SIG-M5 (cell line): ENCODE measurements around the gene TCERG1L.
"Not testable (repeated sequence)": the region's sequence is repeated elsewhere in the genome, so short reads cannot be mapped to it uniquely, and the experiment has no call there.

ENCODE experiments used
- DNase-seq: peaks from one replicate; lab custom pipeline; 2025; lab: John Stamatoyannopoulos, UW

Gene TCERG1L

DNA sequence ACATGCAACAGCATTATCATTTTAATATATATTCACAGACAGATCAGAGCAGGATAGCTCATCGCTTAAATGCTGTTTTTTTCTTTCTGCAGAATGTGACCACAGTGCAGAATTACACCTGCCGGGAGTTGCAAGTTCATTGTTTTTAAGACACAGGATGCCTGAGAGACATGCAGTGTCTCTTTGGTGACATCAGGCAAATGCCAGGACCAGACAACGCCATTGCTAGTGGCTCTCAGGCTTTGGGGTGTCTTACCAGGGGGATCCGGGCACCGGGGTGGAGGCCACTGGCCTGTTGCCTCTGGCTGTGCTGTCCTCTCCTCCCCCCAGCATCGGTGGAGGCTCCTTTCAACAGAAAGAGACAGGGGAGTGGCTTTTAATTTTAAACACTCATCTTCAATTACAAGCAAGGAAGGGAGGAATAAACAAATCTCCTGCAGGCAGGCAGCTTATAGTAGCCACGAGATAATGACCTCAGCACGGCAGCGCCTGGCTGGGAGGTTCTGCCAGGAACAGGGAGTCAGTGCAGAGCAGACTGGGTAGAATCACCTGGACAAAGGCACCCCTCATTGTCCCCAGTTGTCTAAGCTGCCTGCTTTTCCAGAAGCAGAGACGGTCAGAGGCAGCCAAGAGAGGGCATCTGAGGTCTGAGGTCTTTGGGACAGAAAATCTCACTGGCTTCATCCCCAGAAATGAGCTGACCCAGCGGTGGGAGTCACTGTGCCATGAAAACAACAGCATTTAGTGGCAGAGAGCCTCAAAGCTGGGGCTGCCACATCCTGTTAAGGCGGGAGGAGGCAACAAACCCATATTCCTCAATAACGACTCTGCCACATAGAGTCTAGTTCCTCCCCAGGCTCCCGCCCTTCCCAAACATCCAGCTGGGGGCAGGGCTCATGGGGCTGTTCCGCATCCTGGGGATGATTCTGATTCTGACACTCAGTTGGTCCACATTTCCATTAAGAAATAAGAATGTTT is 148.4 kb downstream of the TCERG1L start:
- DNase-seq: no peak

GRCh38 chr10:131162211-131162610 is 149.3 kb downstream of the TCERG1L start:
- DNase-seq: no peak

- no peak for DNase-seq
These were observed 150.4 kb downstream of the TCERG1L start for GRCh38 chr10:131161087-131161486.

DNA sequence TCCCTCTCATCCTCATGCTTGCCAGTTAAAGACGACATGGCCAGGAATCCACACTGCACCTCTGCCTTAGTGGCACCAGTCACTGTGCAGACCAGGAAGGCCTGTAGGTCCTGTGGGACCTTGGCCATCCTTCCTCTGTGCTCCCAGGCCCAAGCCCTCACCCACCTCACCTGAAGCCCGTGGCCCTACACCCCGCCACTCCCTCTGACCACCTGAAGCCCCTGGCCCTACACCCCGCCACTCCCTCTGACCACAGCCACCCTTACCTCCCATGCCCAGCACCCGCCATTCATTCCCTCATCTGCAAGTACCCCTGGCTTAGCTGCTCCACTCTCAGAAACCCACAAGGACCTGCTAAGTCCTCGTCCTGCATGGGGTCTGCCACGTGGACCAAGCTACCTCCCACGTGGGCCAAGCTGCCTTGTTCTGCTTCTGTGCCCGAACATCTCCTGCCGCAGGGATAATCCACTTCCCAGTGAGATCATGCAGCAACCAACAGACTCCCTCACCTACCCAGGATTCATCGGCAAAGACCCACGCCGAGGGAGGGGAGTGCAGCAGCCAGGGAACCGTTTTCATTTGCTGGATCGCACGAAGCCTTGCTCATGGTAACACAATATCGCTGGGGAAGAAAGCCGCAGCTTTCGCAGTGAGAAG is 151.2 kb downstream of the TCERG1L start:
- DNase-seq: no peak

GRCh38 chr10:131159771-131160170 is 151.8 kb downstream of the TCERG1L start:
- no peak for DNase-seq

GRCh38 chr10:131158695-131159094 is 152.8 kb downstream of the TCERG1L start:
- no peak for DNase-seq

GRCh38 chr10:131157899-131158298 is 153.6 kb downstream of the TCERG1L start:
- DNase-seq: no peak

GRCh38 chr10:131155876-131156230 is 155.7 kb downstream of the TCERG1L start:
- no peak for DNase-seq

- DNase-seq: no peak
These were observed 156.2 kb downstream of the TCERG1L start for GRCh38 chr10:131155218-131155875.

DNA sequence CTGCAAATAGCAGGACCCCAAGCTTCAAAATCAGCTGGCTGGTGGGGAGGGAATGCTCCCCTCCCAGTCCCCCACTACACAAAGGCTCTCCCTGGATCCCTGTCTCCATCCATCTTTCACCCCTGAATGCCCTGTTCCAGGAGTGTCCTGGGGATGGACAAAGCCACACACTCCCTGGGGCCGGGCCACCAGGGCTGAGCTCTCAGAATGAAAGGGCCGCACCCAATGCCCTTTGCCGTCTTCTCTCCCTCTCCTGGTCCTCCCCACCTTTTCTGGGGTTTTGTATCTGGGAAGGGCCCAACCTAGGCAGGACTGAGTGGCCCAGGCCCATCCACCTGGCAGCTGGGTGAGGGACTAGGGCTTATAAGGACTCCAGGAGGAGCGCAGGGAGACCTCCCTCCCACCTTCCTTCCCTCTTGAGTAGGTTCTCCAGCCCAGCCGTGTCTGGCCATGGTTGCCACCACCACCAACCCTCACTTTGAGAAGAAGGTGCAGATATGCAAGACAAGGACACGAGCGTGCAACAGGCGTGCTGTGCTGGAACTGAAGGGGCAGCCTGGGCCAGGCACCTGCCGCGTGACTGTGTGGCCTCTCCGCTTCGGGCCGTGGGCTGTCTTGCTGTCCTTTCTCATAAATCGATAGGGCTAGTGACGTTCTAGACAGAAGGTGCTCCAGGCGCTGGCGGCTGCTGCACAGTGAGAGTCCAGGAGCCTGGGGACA is 157.1 kb downstream of the TCERG1L start:
- no peak for DNase-seq

GRCh38 chr10:131152456-131152855 is 159.1 kb downstream of the TCERG1L start:
- not testable (repeated sequence) for DNase-seq

GRCh38 chr10:131150126-131150525 is 161.4 kb downstream of the TCERG1L start:
- no peak for DNase-seq

- DNase-seq: no peak
These were observed 161.9 kb downstream of the TCERG1L start for GRCh38 chr10:131149586-131149985.

- DNase-seq: no peak
These were observed 162.4 kb downstream of the TCERG1L start for GRCh38 chr10:131149111-131149510.

DNA sequence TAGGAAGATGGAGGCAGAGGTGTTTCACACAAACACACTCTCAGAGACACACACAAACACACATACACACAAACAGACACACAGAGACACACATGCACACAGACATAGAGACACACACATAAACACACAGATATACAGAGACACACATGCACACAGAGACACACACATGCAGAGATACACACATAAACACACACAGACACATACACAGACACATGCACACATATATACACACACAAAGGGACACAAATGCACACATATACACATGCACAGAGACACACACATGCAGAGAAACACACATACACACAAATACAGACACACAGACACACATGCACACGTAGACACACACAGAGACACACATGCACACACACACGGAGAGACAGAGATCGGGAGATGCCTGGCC is 163.3 kb downstream of the TCERG1L start:
- DNase-seq: no peak

DNA sequence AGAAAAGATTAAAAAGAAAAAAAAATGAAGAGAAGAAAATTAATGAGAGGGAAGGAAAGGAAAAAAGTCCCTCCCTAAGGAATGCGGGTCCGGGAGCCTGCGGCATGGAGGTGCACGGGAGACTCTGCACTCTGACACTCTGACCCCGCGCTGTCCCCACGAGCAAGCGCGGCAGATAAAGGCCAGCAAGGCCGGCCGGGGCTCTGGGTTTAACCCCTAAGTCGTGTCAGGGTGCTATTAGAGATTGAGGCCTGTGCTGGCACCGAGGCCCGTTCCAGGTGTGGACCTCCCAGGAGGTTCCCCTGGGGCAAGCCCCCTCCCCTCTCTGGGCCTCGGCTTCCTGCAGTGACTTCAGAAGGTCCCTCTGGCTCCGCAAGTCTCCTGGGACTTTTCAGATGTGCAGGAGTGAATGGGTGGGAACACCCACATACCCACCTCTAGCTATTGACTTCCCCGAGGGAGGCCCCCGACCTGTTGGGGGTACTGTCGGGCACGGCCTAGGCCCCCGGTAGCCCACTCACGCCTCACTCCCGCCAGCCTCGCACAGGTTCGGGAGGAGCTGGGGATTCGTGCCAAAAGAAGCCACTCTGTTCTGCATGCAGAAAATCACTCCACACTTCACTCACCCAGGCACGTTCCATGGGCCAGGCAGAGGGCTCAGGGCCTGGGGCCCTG is 164.1 kb downstream of the TCERG1L start:
- DNase-seq: no peak

GRCh38 chr10:131146790-131147189 is 164.7 kb downstream of the TCERG1L start:
- no peak for DNase-seq

- no peak for DNase-seq
These were observed 165.8 kb downstream of the TCERG1L start for GRCh38 chr10:131145756-131146155.

- DNase-seq: no peak
These were observed 166.7 kb downstream of the TCERG1L start for GRCh38 chr10:131144711-131145375.

DNA sequence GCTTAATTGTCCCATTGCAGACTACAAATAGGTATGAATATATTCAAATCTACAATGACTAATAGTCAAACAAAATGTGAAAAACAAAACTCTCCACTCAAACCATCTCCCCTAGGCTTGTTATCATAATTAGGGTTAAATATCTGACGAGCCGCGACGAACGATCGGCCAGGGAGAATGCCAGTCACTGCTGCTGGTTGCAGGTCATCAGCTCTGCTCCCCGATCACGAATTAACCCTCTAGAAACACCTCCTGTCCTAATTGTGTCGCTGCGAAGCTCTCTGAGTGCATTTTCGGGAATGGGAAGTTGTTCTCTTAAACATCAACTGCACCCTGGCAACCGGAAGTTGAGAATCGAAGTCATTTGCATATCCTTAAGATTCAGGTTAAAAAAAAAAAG is 167.3 kb downstream of the TCERG1L start:
- DNase-seq: no peak
